HepG2 (cell line): ENCODE results near the gene NKAIN4. TPM values are rescaled to one million over a fixed set of nuclear protein-coding genes. Genes with fewer than 3 reads are reported as not detected.
A peak's percentile ranks its signal among the peaks of the same experiment; 100 is the strongest.

Experiments used
- HNRNPLL ChIP-seq: fragments of 200-400 bp; formaldehyde crosslinking; IDR thresholded peaks from 2 replicates; pipeline ENCODE4 v1.6.1; 2017; ENCODE audit warnings: mild to moderate bottlenecking, low read depth, low read length; ENCODE audit not compliant: poor library complexity, severe bottlenecking
- HOXA9 ChIP-seq: sonication (generic); formaldehyde crosslinking; IDR thresholded peaks from 2 replicates; pipeline ENCODE4 v1.8.1; 2022; ENCODE audit warnings: missing genetic modification reagents, mild to moderate bottlenecking, moderate library complexity, borderline replicate concordance
- RFX1 ChIP-seq: fragments of 450-650 bp; IDR thresholded peaks from 2 replicates; pipeline ENCODE4 v1.6.1; 2017
- SP4 ChIP-seq: sonication (generic); formaldehyde crosslinking; IDR thresholded peaks from 2 replicates; pipeline ENCODE4 v1.8.1; 2023; ENCODE audit warnings: mild to moderate bottlenecking, missing genetic modification reagents
- U2AF2 ChIP-seq: fragments of 200-400 bp; formaldehyde crosslinking; IDR thresholded peaks from 2 replicates; pipeline ENCODE4 v1.6.1; 2017; ENCODE audit warnings: low read depth, mild to moderate bottlenecking, low read length
- ZNF121 ChIP-seq: sonication (generic); formaldehyde crosslinking; IDR thresholded peaks from 2 replicates; pipeline ENCODE4 v1.5.0; 2020; ENCODE audit warnings: mild to moderate bottlenecking, missing genetic modification reagents
- polyA plus RNA-seq, 8 experiments: library from polyadenylated mRNA; depleted of rRNA in 3 of 8; stranded (reverse) in 7 of 8; unstranded in 1 of 8; fragments of >200 nt; fragmentation: Illumina TruSeq in 4 of 8; extraction: Trizol in 4 of 8; gene quantifications; 2 replicates each; pipeline versions ENCODE4 v1.2.1 to v1.2.3, GENCODE V29; 2011 to 2016; ENCODE audit warnings: low read depth in 4 of 8, missing spikeins in 1 of 8, mixed read lengths in 1 of 8; ENCODE audit not compliant: insufficient read depth in 1 of 8
- total RNA-seq, 5 experiments: library from RNA; depleted of rRNA; stranded (reverse); fragments of >200 nt; fragmentation: Illumina TruSeq; extraction: Trizol; gene quantifications; 2 replicates each; pipeline ENCODE4 v1.2.3, GENCODE V29; 2016; ENCODE audit warnings: low read depth in 1 of 5
- TF ChIP-seq, protein P1 (sequence below), 2 experiments: sonication (generic) in 1 of 2; formaldehyde crosslinking in 1 of 2; IDR thresholded peaks; 2 replicates each; pipeline versions ENCODE4 v1.4.0 to v1.6.1; 2018 to 2020; ENCODE audit warnings: missing genetic modification reagents in 2 of 2, borderline replicate concordance in 1 of 2, low read depth in 1 of 2, mild to moderate bottlenecking in 1 of 2, missing biosample characterization in 1 of 2
- TF ChIP-seq, protein P2 (sequence below): sonication (generic); formaldehyde crosslinking; IDR thresholded peaks from 2 replicates; pipeline ENCODE4 v1.9.0; 2022; ENCODE audit warnings: missing genetic modification reagents, mild to moderate bottlenecking, borderline replicate concordance
- TF ChIP-seq, protein P3 (sequence below): sonication (generic); formaldehyde crosslinking; IDR thresholded peaks from 2 replicates; pipeline ENCODE4 v1.4.0; 2020; ENCODE audit warnings: mild to moderate bottlenecking, low read depth, missing genetic modification reagents
- TF ChIP-seq, protein P4 (sequence below): sonication (generic); formaldehyde crosslinking; IDR thresholded peaks from 2 replicates; pipeline ENCODE4 v1.4.0; 2020; ENCODE audit warnings: missing genetic modification reagents

The NKAIN4 gene
- total and polyA plus RNA-seq, 2 of the 13 experiments (the other 11 are each of a cell fraction or from before 2014, with no cell fraction given) = not detected

DNA sequence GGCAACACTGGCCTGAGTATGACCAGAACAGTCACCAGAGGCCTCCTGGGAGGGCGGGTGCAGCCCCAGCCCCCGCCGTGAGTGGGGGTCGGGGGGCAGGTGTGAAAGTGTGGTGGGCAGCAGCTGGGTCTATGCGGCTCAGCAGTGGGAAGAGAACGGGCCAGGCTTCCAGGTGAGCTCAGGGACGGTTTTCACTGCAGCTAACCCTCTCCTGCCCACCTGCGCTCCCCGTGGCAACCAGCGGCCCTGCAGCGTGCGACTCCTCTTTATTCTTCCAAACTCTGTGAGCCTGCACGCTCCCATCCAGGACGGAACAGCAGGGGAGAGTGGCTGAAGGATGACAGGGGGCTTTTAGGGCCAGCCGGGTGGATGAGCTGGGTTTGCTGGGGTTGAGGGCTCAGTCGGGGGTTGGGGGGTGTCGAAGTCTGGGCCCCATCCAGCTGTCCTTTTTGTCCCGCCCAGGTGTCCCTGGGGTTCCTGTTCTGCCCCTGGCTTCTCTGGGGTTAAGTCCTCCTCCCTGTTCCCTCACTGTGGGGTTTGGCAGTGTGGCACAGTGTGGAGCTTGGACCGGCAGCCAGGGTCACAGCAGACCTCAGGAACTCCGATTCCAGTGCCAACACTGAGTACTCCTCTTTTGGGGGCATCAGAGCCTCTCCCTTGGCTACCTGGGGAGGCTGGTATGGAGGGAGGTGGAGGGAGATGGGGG lies 19.4 kb downstream of the NKAIN4 start (continued):
- TF ChIP-seq, protein P1, sequence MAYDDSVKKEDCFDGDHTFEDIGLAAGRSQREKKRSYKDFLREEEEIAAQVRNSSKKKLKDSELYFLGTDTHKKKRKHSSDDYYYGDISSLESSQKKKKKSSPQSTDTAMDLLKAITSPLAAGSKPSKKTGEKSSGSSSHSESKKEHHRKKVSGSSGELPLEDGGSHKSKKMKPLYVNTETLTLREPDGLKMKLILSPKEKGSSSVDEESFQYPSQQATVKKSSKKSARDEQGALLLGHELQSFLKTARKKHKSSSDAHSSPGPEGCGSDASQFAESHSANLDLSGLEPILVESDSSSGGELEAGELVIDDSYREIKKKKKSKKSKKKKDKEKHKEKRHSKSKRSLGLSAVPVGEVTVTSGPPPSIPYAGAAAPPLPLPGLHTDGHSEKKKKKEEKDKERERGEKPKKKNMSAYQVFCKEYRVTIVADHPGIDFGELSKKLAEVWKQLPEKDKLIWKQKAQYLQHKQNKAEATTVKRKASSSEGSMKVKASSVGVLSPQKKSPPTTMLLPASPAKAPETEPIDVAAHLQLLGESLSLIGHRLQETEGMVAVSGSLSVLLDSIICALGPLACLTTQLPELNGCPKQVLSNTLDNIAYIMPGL (CRISPR knock-in tag; IDR thresholded peaks at IDR 0.05; ENCODE audit: borderline replicate concordance in 1 of 2, low read depth in 1 of 2) = peak in 1 of 2 experiments; percentile 57; a peak in 1 of 4 replicates
- TF ChIP-seq, protein P2, sequence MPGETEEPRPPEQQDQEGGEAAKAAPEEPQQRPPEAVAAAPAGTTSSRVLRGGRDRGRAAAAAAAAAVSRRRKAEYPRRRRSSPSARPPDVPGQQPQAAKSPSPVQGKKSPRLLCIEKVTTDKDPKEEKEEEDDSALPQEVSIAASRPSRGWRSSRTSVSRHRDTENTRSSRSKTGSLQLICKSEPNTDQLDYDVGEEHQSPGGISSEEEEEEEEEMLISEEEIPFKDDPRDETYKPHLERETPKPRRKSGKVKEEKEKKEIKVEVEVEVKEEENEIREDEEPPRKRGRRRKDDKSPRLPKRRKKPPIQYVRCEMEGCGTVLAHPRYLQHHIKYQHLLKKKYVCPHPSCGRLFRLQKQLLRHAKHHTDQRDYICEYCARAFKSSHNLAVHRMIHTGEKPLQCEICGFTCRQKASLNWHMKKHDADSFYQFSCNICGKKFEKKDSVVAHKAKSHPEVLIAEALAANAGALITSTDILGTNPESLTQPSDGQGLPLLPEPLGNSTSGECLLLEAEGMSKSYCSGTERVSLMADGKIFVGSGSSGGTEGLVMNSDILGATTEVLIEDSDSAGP (CRISPR knock-in tag) = no peak
- TF ChIP-seq HNRNPLL (peak; percentile 39), U2AF2 (no peak), RFX1 (no peak), SP4 (CRISPR knock-in tag) (0 out of 2 replicates have a peak, but pooled peaks have one; percentile 42), HOXA9 (CRISPR knock-in tag) (no peak), ZNF121 (CRISPR knock-in tag) (peak; percentile 84)
- TF ChIP-seq, protein P3, sequence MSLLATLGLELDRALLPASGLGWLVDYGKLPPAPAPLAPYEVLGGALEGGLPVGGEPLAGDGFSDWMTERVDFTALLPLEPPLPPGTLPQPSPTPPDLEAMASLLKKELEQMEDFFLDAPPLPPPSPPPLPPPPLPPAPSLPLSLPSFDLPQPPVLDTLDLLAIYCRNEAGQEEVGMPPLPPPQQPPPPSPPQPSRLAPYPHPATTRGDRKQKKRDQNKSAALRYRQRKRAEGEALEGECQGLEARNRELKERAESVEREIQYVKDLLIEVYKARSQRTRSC (CRISPR knock-in tag) = no peak
- TF ChIP-seq, protein P4, sequence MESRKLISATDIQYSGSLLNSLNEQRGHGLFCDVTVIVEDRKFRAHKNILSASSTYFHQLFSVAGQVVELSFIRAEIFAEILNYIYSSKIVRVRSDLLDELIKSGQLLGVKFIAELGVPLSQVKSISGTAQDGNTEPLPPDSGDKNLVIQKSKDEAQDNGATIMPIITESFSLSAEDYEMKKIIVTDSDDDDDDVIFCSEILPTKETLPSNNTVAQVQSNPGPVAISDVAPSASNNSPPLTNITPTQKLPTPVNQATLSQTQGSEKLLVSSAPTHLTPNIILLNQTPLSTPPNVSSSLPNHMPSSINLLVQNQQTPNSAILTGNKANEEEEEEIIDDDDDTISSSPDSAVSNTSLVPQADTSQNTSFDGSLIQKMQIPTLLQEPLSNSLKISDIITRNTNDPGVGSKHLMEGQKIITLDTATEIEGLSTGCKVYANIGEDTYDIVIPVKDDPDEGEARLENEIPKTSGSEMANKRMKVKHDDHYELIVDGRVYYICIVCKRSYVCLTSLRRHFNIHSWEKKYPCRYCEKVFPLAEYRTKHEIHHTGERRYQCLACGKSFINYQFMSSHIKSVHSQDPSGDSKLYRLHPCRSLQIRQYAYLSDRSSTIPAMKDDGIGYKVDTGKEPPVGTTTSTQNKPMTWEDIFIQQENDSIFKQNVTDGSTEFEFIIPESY (CRISPR knock-in tag) = no peak
